Glomerular visceral epithelial cell (primary cell): ENCODE measurements around the gene AGBL4.

Source experiments
- DNase-seq: peaks from one replicate; pipeline ENCODE4 v3.0.0-alpha.2; 2016; ENCODE audit errors: extremely low spot score

The AGBL4 gene

DNA sequence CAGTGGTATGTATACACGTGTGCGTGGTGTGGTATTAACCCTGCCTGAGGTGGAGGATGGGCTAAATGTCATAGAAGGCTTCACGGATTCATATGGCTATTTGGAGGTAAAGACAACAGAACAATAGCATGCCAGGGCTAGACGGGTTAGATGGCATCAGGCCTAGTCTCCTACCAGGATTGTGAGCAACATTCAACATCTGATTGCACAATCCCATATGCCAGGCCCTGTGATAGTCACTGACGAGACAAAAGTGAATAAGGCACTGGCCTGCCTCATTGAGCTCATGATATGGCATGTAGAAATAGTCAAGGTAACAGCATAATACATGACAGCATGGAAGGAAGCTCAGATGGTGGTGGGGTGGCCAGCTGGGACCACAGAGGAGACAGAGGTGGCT, 1079.9 kb downstream of the AGBL4 start:
- no peak for DNase-seq

DNA sequence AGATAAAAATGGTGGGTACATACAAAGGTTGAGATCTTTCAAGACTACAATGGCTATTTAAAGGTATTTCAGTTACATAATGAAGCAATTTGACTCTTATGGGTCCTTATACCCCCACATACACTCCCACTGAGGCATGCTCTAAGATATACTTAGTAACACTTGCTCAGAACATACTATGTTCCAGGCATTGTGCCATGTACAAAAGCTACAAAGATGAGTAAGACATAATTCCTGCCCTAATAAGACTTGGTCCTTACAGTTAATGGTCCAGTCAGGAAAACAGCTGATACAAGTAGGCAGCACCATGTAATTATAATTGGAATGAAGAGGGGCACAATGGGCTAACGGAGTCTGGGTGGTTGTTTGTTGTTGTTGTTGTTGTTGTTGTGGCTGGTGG, 1080.4 kb downstream of the AGBL4 start:
- DNase-seq, result no peak

DNA sequence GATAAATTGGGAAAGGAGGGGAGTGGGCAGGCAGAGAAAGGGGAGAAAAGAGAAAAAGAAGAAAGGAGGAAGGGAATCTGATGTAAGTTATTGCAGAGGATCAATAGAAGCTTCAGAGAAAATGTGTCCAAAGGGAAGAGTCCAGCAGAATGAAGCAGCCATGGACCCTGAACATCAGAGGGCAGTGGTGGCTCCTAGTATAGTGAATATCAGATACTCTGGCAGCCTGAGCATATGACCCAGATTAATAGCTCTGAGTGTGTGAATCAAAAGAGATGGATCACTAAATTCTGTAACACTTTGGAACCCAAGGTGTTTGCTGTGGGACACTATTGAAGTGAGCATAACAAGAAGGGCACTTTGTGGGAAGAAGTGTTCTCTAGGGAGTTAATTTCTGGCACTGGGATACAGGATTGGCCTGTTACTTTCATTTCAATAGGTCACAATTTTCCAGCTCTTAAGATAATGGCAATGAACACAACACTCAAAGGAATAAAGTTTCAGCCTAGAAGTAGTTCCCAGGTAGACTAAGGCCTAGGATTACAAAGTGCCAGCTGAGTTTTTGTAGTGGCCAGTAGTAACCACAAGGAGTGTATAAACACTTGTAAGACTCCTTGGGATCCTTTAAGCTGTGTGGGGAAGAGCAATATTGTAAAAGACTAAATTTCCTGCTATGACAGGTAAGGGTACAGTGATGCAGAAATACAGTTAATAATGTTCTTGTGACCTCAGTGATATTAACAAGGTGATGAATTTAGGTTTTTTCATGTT, 1082.6 kb downstream of the AGBL4 start:
- no peak for DNase-seq

DNA sequence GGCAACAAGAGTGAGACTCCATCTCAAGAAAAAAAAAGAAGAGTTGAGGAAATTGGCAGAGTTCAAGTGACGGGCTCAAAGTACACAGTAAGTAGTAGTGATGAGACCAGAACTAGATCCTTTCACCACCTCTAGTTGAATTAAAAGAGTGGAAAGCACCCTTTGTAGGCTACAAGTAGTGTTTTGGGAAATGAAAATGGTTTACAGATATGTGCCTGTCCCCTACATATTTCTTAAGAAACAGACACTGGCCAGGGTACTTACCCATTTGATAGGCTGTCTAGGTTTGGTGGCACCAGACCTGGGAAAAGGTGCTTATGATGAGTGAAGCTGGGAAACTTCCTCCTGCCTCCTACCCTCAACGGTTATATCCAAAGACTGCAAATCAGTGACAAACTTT, 1083.4 kb downstream of the AGBL4 start:
- no peak for DNase-seq

DNA sequence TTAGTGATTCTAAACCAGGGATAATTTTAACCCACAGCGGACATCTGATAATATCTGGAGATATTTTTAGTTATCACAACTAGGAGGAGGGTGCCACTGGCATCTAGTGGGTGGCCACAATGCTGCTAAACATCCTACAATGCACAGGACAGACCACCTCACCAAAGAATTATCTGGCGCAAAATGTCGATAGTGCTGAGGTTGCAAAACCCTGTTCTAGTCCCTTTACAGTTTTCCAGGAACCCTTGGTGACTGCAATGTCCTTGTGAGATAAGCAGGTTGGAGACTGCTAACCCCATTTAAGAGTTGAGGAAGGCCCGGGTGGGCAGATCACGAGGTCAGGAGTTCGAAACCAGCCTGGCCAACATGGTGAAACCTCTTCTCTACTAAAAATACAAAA, 1083.9 kb downstream of the AGBL4 start:
- no peak for DNase-seq

- DNase-seq, result no peak
Measured at GRCh38 chr1:48939042-48939441, 1084.7 kb downstream of the AGBL4 start.

DNA sequence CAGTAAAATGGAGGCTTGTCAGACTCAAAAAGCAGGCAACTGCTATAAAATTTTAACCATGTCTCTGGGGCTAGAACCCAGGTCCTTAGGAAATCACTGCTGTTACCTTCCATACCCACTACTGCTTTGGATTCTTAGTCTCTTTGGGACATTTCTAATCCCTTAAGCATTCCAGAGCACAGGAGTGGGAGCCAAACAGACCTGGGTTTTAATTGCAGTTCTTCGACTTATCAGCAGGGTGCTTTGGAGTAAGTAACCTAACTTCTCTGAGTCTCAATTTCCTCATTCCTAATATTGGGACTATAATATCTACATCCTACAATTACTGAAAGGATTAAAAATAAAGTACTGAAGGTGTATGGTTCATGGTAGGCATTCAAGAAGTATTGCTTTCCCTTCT, 1086.0 kb downstream of the AGBL4 start:
- DNase-seq, result no peak

DNA sequence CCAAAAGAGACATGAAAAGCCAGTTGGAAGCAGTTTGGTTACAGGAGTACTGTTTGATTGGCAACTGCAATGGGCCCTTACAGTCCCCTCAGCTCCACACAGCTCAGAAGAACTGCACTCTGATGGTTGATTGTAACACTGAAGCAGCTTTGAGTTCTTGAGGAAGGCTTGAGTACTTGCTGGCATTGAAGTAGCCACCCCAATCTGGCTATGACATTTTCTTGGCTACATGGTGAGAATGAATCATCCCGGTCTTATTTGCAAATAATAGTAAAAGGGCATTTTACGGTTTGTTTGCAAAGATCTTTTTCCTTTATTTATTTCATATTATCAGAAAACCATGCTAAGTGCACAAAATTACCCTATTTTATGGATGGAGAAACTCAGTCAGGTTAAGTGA, 1087.3 kb downstream of the AGBL4 start:
- DNase-seq, result no peak

GRCh38 chr1:48932366-48932765, 1091.4 kb downstream of the AGBL4 start:
- DNase-seq, result no peak

- DNase-seq, result peak; percentile 56
Measured at GRCh38 chr1:48931506-48932192, 1092.1 kb downstream of the AGBL4 start.

GRCh38 chr1:48930011-48930410, 1093.7 kb downstream of the AGBL4 start:
- DNase-seq, result no peak

DNA sequence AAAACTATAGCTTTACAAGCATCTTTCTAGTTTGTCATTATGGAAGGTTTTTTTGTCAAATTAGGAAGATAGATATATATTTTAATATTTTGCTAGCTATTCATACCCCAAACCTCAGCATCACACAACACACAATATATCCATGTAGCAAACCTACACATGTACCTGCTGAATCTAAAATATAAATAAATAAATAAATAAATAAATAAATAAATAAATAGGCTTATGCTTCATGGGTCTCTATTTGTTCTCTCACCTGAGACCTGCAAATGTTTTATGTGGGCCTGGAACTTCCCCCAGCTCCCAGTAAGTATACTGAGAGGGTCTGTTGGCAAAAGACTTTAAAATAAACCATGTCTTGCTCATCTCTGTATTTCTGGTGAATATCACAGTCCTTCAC, 1099.7 kb downstream of the AGBL4 start:
- DNase-seq, result no peak

- DNase-seq, result no peak
Measured at GRCh38 chr1:48923116-48923515, 1100.6 kb downstream of the AGBL4 start.

GRCh38 chr1:48920851-48921250, 1102.9 kb downstream of the AGBL4 start:
- DNase-seq, result no peak

GRCh38 chr1:48917901-48918603, 1105.7 kb downstream of the AGBL4 start:
- no peak for DNase-seq

- DNase-seq, result no peak
Measured at GRCh38 chr1:48917070-48917454, 1106.7 kb downstream of the AGBL4 start.

DNA sequence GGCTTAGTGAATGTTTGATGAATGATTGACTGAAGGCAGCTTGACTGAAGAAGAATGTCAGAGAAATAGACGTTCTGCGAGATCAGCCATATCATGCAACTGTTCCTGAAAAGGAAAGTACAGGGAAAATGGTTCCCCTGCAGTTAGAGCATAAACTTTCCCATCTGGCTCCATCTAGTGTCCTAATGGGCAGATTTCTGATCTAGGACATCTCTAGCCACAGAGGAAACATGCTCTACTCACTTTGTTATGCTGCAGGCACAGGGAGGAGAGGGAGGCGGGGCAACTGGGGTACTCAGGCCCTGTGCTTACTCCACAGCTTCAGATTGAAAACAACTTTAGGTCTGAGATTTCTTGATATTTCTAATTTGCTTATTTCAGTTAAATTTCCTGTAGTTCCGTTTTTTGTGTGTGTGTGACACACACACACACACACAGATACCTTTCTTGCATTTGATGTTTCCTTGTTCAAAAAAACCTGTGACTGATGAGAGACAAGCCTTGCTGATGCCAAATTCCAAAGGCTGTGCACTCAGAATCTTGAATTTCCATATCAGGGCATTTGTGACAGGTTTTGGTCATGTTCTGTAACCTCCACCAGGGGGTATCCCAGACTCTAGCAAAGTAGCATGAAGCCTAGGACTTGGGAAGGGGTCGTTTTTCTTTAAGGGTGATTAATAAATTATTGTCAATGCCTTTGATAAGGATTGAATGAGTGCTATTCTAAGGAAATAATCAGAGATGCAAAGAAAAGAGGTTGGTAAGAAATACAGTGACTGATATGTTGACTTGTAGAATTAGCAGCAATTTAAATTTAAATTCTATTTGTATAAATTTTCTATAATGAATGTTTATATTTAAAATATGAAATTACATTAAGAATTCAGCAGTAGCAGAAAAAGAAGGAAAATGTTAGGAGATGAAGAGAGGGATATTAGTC, 1107.4 kb downstream of the AGBL4 start:
- peak; percentile 56 for DNase-seq

DNA sequence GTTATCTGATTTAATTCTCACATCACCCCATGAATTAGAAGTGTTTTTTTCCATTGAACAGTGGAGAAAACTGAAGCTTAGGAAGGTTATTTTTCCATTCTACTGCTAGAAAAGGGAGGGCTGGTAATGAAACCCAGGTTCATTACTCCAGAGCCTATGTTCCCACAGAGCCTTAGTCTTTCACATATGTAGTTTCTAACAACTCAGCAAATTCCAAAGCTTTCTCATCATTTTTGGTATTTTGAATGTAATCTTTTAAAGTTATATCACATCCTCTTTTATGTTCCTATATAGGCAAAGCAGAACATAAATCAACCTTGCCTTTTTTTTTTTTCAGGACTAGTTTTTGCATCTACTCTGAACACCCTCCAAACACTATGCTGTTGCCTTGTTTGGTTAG, 1115.1 kb downstream of the AGBL4 start:
- no peak for DNase-seq

DNA sequence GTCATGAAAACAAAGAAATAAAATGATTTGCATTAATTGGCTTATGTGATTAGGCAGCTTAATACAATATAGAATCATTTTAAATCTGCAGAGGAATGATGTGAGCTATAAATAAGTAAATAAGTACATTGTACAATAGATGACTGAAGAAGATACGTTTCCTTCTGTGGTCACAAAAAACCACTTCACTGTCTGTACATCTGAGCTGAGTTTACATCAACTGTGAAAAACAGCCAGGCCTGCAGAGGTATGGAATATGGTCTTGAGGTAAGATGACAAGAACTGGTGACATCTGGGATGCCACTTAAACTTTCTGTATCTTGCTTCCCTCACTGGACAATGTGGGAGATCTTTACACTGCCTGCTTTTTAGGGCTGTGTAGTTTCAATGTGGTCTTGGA, 1117.0 kb downstream of the AGBL4 start:
- DNase-seq, result no peak

DNA sequence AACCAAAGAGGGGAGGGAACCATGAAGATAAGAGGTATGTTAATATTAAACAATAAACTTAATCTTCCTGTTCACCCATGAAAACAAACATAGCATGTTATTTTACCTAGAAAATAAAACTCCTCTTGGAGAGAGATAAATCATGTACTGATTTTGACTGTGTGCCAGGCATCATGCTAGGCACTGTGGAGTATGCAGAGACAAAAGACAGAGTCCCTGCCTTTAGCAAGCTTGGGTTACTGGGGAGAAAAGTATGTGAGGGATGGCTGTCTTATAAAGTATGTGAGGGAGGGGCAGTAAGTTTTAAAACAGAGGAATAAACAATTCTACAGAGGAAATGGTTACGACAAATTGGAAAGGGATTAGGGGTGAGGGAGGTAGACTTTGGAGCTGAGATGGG, 1117.6 kb downstream of the AGBL4 start:
- DNase-seq, result no peak

DNA sequence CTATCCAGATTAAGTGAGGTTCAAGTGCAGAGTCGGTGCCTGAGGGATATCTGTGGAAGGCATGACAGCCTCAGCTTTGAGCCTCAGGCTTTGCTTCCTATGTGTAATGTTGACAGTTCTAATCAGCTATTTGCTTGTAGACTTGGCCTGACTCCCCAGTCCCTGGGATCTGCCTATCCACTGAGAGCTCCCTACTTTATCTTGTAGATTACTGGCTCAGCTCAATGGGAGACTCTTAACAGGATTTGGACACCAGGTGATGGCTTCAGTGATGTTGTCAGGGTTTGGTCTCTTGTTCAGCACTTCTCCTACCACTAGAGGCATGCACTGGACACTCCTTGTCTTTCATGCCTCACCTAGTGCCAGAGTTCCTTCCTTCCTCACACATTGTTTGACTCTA, 1120.5 kb downstream of the AGBL4 start:
- DNase-seq, result no peak

DNA sequence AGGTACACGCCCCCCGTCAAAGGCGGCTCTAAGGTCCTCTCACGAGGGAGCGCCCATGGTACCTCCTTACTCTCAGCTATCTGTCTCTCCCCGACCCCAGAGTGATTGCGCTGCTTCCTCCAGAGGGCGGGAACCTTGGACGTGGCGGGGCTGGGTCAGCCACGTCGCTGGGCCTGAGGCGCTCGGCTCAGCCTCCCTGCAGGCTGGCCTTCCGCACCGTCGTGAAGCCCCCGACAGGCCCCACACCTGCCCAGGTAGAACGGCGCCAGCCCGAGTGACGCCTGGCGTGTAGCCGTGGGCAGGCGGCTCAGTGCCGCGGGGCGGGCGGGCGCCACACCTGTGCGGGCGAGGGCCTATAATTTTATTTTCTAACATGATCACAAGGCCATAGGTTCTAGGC, 1124.9 kb downstream of the AGBL4 start:
- DNase-seq, result no peak
